Fibroblast of lung (primary cell): Measurements from ENCODE around the gene ARID1B. TPM values are rescaled to one million over a fixed set of nuclear protein-coding genes. Genes with fewer than 3 reads are reported as not detected.

ENCODE experiments used
- DNase-seq, 2 donors: peaks; one replicate each; pipeline versions ENCODE4 v3.0.0 to v3.0.0-alpha.2; 2010; ENCODE audit warnings: low read depth in 2 of 2
- H2AFZ ChIP-seq: 2 replicates; pipeline ENCODE4 v1.5.1; 2012; ENCODE audit warnings: low read length, control low read depth, inconsistent platforms
- H3K27ac ChIP-seq: 2 replicates; pipeline ENCODE4 v1.5.1; 2011; ENCODE audit warnings: low read length, control low read depth; ENCODE audit not compliant: insufficient read depth
- H3K27me3 ChIP-seq: 2 replicates; pipeline ENCODE4 v1.5.1; 2011; ENCODE audit warnings: mild to moderate bottlenecking, low read length; ENCODE audit not compliant: control insufficient read depth, insufficient read depth
- H3K36me3 ChIP-seq: 2 replicates; pipeline ENCODE4 v1.5.1; 2011; ENCODE audit warnings: low read length; ENCODE audit not compliant: control insufficient read depth, insufficient read depth
- H3K4me1 ChIP-seq: 2 replicates; pipeline ENCODE4 v1.5.1; 2011; ENCODE audit warnings: low read length; ENCODE audit not compliant: control insufficient read depth, insufficient read depth; ENCODE audit errors: extremely low read depth
- H3K4me2 ChIP-seq: 2 replicates; pipeline ENCODE4 v1.5.1; 2011; ENCODE audit warnings: low read length, control low read depth; ENCODE audit not compliant: insufficient read depth; ENCODE audit errors: extremely low read depth
- H3K4me3 ChIP-seq, 4 experiments: fragments of 200-600 bp in 1 of 4; sonication (generic) in 1 of 4; replicated peaks in 1 of 4; 2 replicates each; pipeline ENCODE4 v1.5.1; 2011 to 2016; ENCODE audit warnings: low read length in 4 of 4, low read depth in 3 of 4, mild to moderate bottlenecking in 3 of 4, control low read depth in 2 of 4, inconsistent platforms in 1 of 4, mixed read lengths in 1 of 4; ENCODE audit not compliant: insufficient read depth in 1 of 4; ENCODE audit errors: control extremely low read depth in 1 of 4
- H3K79me2 ChIP-seq: 2 replicates; pipeline ENCODE4 v1.5.1; 2012; ENCODE audit warnings: mild to moderate bottlenecking, low read length, inconsistent platforms; ENCODE audit not compliant: control insufficient read depth, insufficient read depth
- H3K9ac ChIP-seq: 2 replicates; pipeline ENCODE4 v1.5.1; 2011; ENCODE audit warnings: mild to moderate bottlenecking, low read length, control low read depth; ENCODE audit not compliant: insufficient read depth
- H3K9me3 ChIP-seq: 2 replicates; pipeline ENCODE4 v1.5.1; 2012; ENCODE audit warnings: low read depth, low read length; ENCODE audit not compliant: control insufficient read depth, insufficient read depth
- H4K20me1 ChIP-seq: 2 replicates; pipeline ENCODE4 v1.5.1; 2011; ENCODE audit warnings: low read length; ENCODE audit not compliant: control insufficient read depth, insufficient read depth; ENCODE audit errors: extremely low read depth
- CTCF ChIP-seq, 2 donors: IDR thresholded peaks in 1 of 2; conservative IDR thresholded peaks in 1 of 2; 1 replicate in 1 of 2; 2 replicates in 1 of 2; pipeline ENCODE4 v1.5.1; 2011 to 2012; ENCODE audit warnings: low read length in 2 of 2, control low read depth in 1 of 2, inconsistent platforms in 1 of 2, low read depth in 1 of 2, mild to moderate bottlenecking in 1 of 2
- EZH2 ChIP-seq: IDR thresholded peaks from 2 replicates; pipeline ENCODE4 v1.5.1; 2012; ENCODE audit warnings: low read length, control low read depth, mild to moderate bottlenecking; ENCODE audit errors: missing control alignments
- polyA plus RNA-seq, 2 donors: library from polyadenylated mRNA; depleted of rRNA in 1 of 2; stranded (reverse) in 1 of 2; unstranded in 1 of 2; fragments of >200 nt; gene quantifications; 2 replicates each; pipeline ENCODE4 v1.2.1, GENCODE V29; 2011 to 2012; ENCODE audit warnings: missing spikeins in 1 of 2
- total RNA-seq: library from RNA; depleted of rRNA; stranded (reverse); fragments of >200 nt; gene quantifications from 2 replicates; pipeline ENCODE4 v1.2.1, GENCODE V29; 2014

Gene ARID1B
- total and polyA plus RNA-seq, 2 donors (not counting 1 experiment from before 2014, with no cell fraction given) = 15.4 to 41.9 TPM

GRCh38 chr6:156969233-156969632 is 192.1 kb downstream of the ARID1B start:
- no peaks in the 10 kb centered on the region for H4K20me1 ChIP-seq

DNA sequence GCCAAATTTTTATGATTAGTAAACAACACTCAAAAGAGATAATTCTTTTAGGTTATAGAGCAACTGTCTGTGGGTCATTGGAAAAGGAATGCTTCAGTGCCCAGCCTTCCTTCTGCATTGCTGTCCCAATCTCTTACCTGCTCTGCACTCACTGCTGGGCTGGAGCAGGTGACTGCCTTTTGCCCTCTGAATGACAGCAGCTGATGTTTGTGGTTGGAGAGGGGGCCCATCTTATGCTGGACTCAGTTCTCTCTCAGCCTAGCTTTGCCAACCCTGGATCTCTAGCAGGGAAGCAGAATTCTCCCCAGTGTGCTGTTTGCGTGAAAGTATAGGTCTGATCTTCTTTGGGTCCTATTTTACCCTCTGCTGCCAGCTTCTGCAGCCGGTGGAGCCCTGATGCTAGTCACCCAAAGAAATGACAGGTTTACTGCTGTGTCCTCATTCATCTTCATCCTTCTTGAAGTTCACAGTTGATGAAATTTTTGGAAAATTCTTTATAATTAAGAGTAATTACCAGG is 193.5 kb downstream of the ARID1B start:
- Histone ChIP-seq H3K79me2 (peaks cover 31% of the 10 kb centered on the region), H3K9ac (no peak overlapping the region), H4K20me1 (no peaks in the 10 kb centered on the region), H3K4me1 (peaks cover 2% of the 10 kb centered on the region), H3K36me3 (no peaks in the 10 kb centered on the region), H3K27ac (no peak overlapping the region), H2AFZ (no peak overlapping the region), H3K27me3 (no peaks in the 10 kb centered on the region), H3K4me3 (no peak overlapping the region), H3K9me3 (no peaks in the 10 kb centered on the region), H3K4me2 (no peak overlapping the region)
- TF ChIP-seq CTCF (conservative IDR thresholded peaks at IDR 0.05 in 1 of 2, IDR thresholded peaks at IDR 0.05 in 1 of 2; ENCODE audit: low read depth in 1 of 2, low read length in 2 of 2) = no peak
- TF ChIP-seq EZH2 = no peak
- DNase-seq = no peak

More at GRCh38 chr6:156969233-156969632, 192.1 kb downstream of the ARID1B start:
- TF ChIP-seq CTCF (conservative IDR thresholded peaks at IDR 0.05 in 1 of 2, IDR thresholded peaks at IDR 0.05 in 1 of 2; ENCODE audit: low read depth in 1 of 2, low read length in 2 of 2) (no peak), EZH2 (no peak)
- Histone ChIP-seq H3K4me3 (no peak overlapping the region), H3K9me3 (no peaks in the 10 kb centered on the region), H3K79me2 (peaks cover 26% of the 10 kb centered on the region), H3K36me3 (no peaks in the 10 kb centered on the region), H2AFZ (no peak overlapping the region), H3K9ac (no peak overlapping the region), H3K4me1 (no peaks in the 10 kb centered on the region), H3K27ac (no peak overlapping the region), H3K4me2 (no peak overlapping the region), H3K27me3 (no peaks in the 10 kb centered on the region)
- DNase-seq = no peak

- Histone ChIP-seq H3K4me3 (no peak overlapping the region), H3K9ac (no peak overlapping the region), H3K9me3 (no peaks in the 10 kb centered on the region), H3K36me3 (no peaks in the 10 kb centered on the region), H3K79me2 (peaks cover 35% of the 10 kb centered on the region), H3K4me2 (no peak overlapping the region), H3K27ac (no peak overlapping the region), H3K4me1 (peaks cover 2% of the 10 kb centered on the region), H3K27me3 (no peaks in the 10 kb centered on the region), H2AFZ (no peak overlapping the region), H4K20me1 (no peaks in the 10 kb centered on the region)
- peak in 1 of 2 donors; percentile 32 for DNase-seq
- no peak for TF ChIP-seq CTCF (conservative IDR thresholded peaks at IDR 0.05 in 1 of 2, IDR thresholded peaks at IDR 0.05 in 1 of 2; ENCODE audit: low read depth in 1 of 2, low read length in 2 of 2)
- TF ChIP-seq EZH2 = no peak
These were observed 194.1 kb downstream of the ARID1B start for GRCh38 chr6:156971153-156971885.
